GM18526 (cell line): Measurements from ENCODE around the gene OSTN.

Source experiments
- POLR2A ChIP-seq: IDR thresholded peaks from 3 replicates; pipeline ENCODE4 v1.6.1; 2011; ENCODE audit not compliant: insufficient read length; ENCODE audit errors: extremely low read depth

The OSTN gene

GRCh38 chr3:191227541-191227940 is 28.5 kb downstream of the OSTN start:
- no peak for TF ChIP-seq POLR2A

GRCh38 chr3:191234216-191234615 is 35.2 kb downstream of the OSTN start:
- TF ChIP-seq POLR2A: no peak

- no peak for TF ChIP-seq POLR2A
These were observed 36.6 kb downstream of the OSTN start for GRCh38 chr3:191235331-191236314.

- no peak for TF ChIP-seq POLR2A
These were observed 37.6 kb downstream of the OSTN start for GRCh38 chr3:191236646-191237045.

- no peak for TF ChIP-seq POLR2A
These were observed 38.2 kb downstream of the OSTN start for GRCh38 chr3:191237047-191237882.

- TF ChIP-seq POLR2A: no peak
These were observed 39.3 kb downstream of the OSTN start for GRCh38 chr3:191238321-191238817.

GRCh38 chr3:191239407-191240031 is 40.5 kb downstream of the OSTN start:
- no peak for TF ChIP-seq POLR2A

- TF ChIP-seq POLR2A: no peak
These were observed 41.4 kb downstream of the OSTN start for GRCh38 chr3:191240486-191240885.

GRCh38 chr3:191244242-191244867 is 45.3 kb downstream of the OSTN start:
- TF ChIP-seq POLR2A: no peak

- no peak for TF ChIP-seq POLR2A
These were observed 47.6 kb downstream of the OSTN start for GRCh38 chr3:191246630-191247029.

GRCh38 chr3:191253089-191253799 is 54.2 kb downstream of the OSTN start:
- TF ChIP-seq POLR2A: no peak

- TF ChIP-seq POLR2A: no peak
These were observed 55.2 kb downstream of the OSTN start for GRCh38 chr3:191254098-191254873.

- TF ChIP-seq POLR2A: no peak
These were observed 56.1 kb downstream of the OSTN start for GRCh38 chr3:191255156-191255555.
